Mesenchymal stem cell (in vitro differentiated cells and primary cell): Measurements from ENCODE around the gene MINK1.
A peak's percentile ranks its signal among the peaks of the same experiment; 100 is the strongest.
"Not testable (repeated sequence)": the region's sequence is repeated elsewhere in the genome, so short reads cannot be mapped to it uniquely, and the experiment has no call there.

Experiments used
- DNase-seq: peaks from one replicate; pipeline ENCODE4 v3.0.0-alpha.2; 2013
- H2AFZ ChIP-seq: one replicate; pipeline ENCODE4 v1.6.1; 2013; ENCODE audit warnings: low read depth, mild to moderate bottlenecking, control low read depth, inconsistent platforms, low read length, moderate library complexity
- H2AK5ac ChIP-seq: 2 replicates; pipeline ENCODE4 v1.6.1; 2013; ENCODE audit warnings: low read length, moderate library complexity, mild to moderate bottlenecking, inconsistent platforms; ENCODE audit not compliant: severe bottlenecking
- H2BK120ac ChIP-seq: one replicate; pipeline ENCODE4 v1.6.1; 2013; ENCODE audit warnings: low read depth, mild to moderate bottlenecking, inconsistent platforms, low read length, moderate library complexity
- H2BK12ac ChIP-seq, 2 experiments: one replicate each; pipeline ENCODE4 v1.6.1; 2013; ENCODE audit warnings: inconsistent platforms in 2 of 2, low read length in 2 of 2, mild to moderate bottlenecking in 2 of 2, moderate library complexity in 2 of 2, control low read depth in 1 of 2
- H2BK15ac ChIP-seq: one replicate; pipeline ENCODE4 v1.6.1; 2013; ENCODE audit warnings: mild to moderate bottlenecking, low read depth, inconsistent platforms; ENCODE audit not compliant: poor library complexity, severe bottlenecking
- H2BK5ac ChIP-seq: 2 replicates; pipeline ENCODE4 v1.6.1; 2013; ENCODE audit warnings: low read depth, mild to moderate bottlenecking, low read length, control low read depth, inconsistent platforms; ENCODE audit not compliant: poor library complexity, severe bottlenecking
- H3K14ac ChIP-seq, 2 experiments: one replicate each; pipeline ENCODE4 v1.6.1; 2013; ENCODE audit warnings: inconsistent platforms in 2 of 2, low read length in 2 of 2, control low read depth in 1 of 2, mild to moderate bottlenecking in 1 of 2, moderate library complexity in 1 of 2
- H3K18ac ChIP-seq, 2 experiments: one replicate each; pipeline ENCODE4 v1.6.1; 2013; ENCODE audit warnings: inconsistent platforms in 2 of 2, low read length in 2 of 2, control low read depth in 1 of 2, low read depth in 1 of 2, mild to moderate bottlenecking in 1 of 2
- H3K23ac ChIP-seq, 2 experiments: one replicate each; pipeline ENCODE4 v1.6.1; 2013; ENCODE audit warnings: inconsistent platforms in 2 of 2, low read length in 2 of 2, mild to moderate bottlenecking in 2 of 2, moderate library complexity in 2 of 2, control low read depth in 1 of 2
- H3K27ac ChIP-seq: 2 replicates; pipeline ENCODE4 v1.5.1; 2013; ENCODE audit warnings: mild to moderate bottlenecking, moderate library complexity, low read length, control low read depth, inconsistent platforms; ENCODE audit not compliant: poor library complexity, severe bottlenecking
- H3K27me3 ChIP-seq, 2 experiments: 2 replicates each; pipeline versions ENCODE4 v1.6.1 to v1.7.0; 2013; ENCODE audit warnings: low read length in 2 of 2, mild to moderate bottlenecking in 2 of 2, moderate library complexity in 2 of 2, control low read depth in 1 of 2, inconsistent platforms in 1 of 2; ENCODE audit not compliant: control insufficient read depth in 1 of 2, insufficient read depth in 1 of 2
- H3K36me3 ChIP-seq, 2 experiments: 2 replicates each; pipeline versions ENCODE4 v1.6.1 to v1.7.0; 2013; ENCODE audit warnings: low read length in 2 of 2, control low read depth in 1 of 2, inconsistent platforms in 1 of 2, low read depth in 1 of 2, mild to moderate bottlenecking in 1 of 2; ENCODE audit not compliant: insufficient read depth in 2 of 2, control insufficient read depth in 1 of 2
- H3K4ac ChIP-seq, 2 experiments: one replicate each; pipeline ENCODE4 v1.6.1; 2013; ENCODE audit warnings: inconsistent platforms in 2 of 2, low read length in 2 of 2, mild to moderate bottlenecking in 2 of 2, moderate library complexity in 2 of 2, control low read depth in 1 of 2, low read depth in 1 of 2
- H3K4me1 ChIP-seq: 2 replicates; pipeline ENCODE4 v1.6.1; 2013; ENCODE audit warnings: low read depth, low read length, control low read depth; ENCODE audit not compliant: control insufficient read depth, insufficient read depth
- H3K4me2 ChIP-seq: 2 replicates; pipeline ENCODE4 v1.6.1; 2013; ENCODE audit warnings: low read length, mild to moderate bottlenecking, inconsistent platforms; ENCODE audit not compliant: poor library complexity, severe bottlenecking
- H3K4me3 ChIP-seq, 2 experiments: 2 replicates each; pipeline versions ENCODE4 v1.5.1 to v1.7.0; 2013; ENCODE audit warnings: low read length in 2 of 2, mild to moderate bottlenecking in 2 of 2, control low read depth in 1 of 2, low read depth in 1 of 2; ENCODE audit not compliant: insufficient read depth in 1 of 2
- H3K79me1 ChIP-seq: replicated peaks from 2 replicates; pipeline ENCODE4 v1.6.1; 2013; ENCODE audit warnings: mild to moderate bottlenecking, control low read depth, low read length, inconsistent platforms; ENCODE audit not compliant: poor library complexity, severe bottlenecking
- H3K9ac ChIP-seq: 2 replicates; pipeline ENCODE4 v1.7.0; 2013; ENCODE audit warnings: mild to moderate bottlenecking, low read length, moderate library complexity
- H3K9me3 ChIP-seq: 2 replicates; pipeline ENCODE4 v1.7.0; 2013; ENCODE audit warnings: mild to moderate bottlenecking, low read length; ENCODE audit not compliant: control insufficient read depth
- H4K8ac ChIP-seq: one replicate; pipeline ENCODE4 v1.6.1; 2013; ENCODE audit warnings: inconsistent platforms, mild to moderate bottlenecking, low read length, moderate library complexity
- H4K91ac ChIP-seq: one replicate; pipeline ENCODE4 v1.6.1; 2013; ENCODE audit warnings: mild to moderate bottlenecking, low read length, inconsistent platforms
- WGBS: methylation state at CpG from one replicate; pipeline ENCODE4 v1.1.7; 2013; ENCODE audit warnings: mixed read lengths; 5-methylcytosine and 5-hydroxymethylcytosine counted together

The MINK1 gene

DNA sequence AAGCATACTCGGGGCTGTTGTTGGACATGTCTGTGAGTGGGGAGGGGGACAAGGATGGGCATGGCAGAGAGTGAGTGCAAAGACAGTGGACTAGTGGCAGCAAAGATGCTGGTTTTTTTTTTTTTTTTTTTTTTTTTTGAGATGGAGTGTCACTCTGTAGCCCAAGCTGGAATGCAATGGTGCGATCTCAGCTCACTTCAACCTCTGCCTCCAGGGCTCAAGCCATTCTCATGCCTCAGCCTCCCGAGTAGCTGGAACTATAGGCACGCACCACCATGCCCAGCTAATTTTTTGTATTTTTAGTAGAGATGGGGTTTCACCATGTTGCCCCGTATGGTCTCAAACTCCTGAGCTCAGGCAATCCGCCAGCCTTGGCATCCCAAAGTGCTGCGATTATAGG is 24.2 kb downstream of the MINK1 start:
- Histone ChIP-seq H3K14ac (peak overlapping the region in 1 of 2 experiments; percentile 5), H3K79me1 (peaks cover 37% of the 10 kb centered on the region), H3K4me1 (peaks cover 30% of the 10 kb centered on the region), H3K36me3 (peaks cover 14 to 25% of the 10 kb centered on the region in 2 experiments)
- not testable (repeated sequence) for H2BK120ac ChIP-seq, H3K4ac ChIP-seq, H2BK5ac ChIP-seq, H3K9ac ChIP-seq, H3K27ac ChIP-seq, H3K27me3 ChIP-seq, H3K4me3 ChIP-seq, H3K9me3 ChIP-seq, H2AK5ac ChIP-seq, DNase-seq, H2BK15ac ChIP-seq, H3K4me2 ChIP-seq, H4K8ac ChIP-seq, H3K23ac ChIP-seq, H2AFZ ChIP-seq, H4K91ac ChIP-seq, H2BK12ac ChIP-seq, H3K18ac ChIP-seq
- WGBS = 93% methylated on average over 4 of the region's 7 CpGs

DNA sequence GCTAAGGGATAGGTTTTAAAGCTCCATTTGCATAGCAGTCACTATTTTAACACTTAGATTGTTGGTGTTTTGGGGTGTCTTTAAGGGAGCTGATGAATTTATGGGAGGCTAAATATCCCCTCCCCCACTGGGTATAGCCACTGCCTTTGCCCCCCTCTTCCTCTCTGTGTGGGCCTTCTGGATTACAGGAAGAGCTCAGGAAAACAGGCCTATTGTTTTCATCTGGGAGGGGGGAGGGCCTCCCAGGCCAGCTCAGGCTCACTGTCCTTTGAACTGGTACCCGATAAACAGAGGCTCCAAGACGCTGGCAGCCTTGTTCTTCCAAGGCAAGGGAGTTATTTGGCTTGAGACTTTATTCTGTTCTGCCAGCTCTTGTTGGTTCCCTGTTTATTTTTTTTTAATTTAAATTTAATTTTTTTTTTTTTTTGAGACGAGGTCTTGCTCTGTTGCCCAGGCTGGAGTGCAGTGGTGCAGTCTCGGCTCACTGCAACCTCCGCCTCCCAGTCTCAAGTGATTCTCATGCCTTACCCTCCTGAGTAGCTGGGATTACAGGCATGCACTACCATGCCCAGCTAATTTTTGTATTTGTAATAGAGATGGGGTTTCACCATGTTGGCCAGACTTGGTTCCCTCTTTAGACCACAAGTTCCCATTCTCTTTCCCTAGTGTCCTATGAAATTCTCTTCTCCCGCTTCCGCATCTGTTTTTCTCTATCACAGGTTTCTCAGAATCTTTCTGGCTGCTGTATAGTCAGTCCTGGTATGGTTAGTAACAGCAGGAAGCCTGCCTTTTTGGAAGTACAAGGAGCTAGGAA is 25.1 kb downstream of the MINK1 start:
- WGBS = 32% methylated on average over 3 of the region's 7 CpGs

GRCh38 chr17:4858882-4859260 is 25.7 kb downstream of the MINK1 start:
- Histone ChIP-seq H3K14ac (no peak overlapping the region), H3K9me3 (no peaks in the 10 kb centered on the region), H2AFZ (no peak overlapping the region), H4K91ac (no peak overlapping the region), H3K27me3 (no peaks in the 10 kb centered on the region), H3K18ac (peak overlapping the region in 1 of 2 experiments; percentile 46), H3K36me3 (peaks cover 14 to 28% of the 10 kb centered on the region in 2 experiments), H4K8ac (no peak overlapping the region), H3K4me1 (peaks cover 18% of the 10 kb centered on the region), H3K27ac (peak overlapping the region; percentile 65), H3K79me1 (peaks cover 41% of the 10 kb centered on the region), H2AK5ac (peak overlapping the region; percentile 51), H2BK120ac (no peak overlapping the region), H2BK15ac (no peak overlapping the region), H3K23ac (no peak overlapping the region), H3K4me2 (no peak overlapping the region), H3K4ac (no peak overlapping the region), H3K4me3 (no peak overlapping the region), H2BK5ac (no peak overlapping the region), H2BK12ac (peak overlapping the region in 1 of 2 experiments; percentile 19), H3K9ac (no peak overlapping the region)
- DNase-seq = no peak
- 23% methylated on average over 5 of the region's 5 CpGs for WGBS

More for the DNA sequence above, 25.1 kb downstream of the MINK1 start:
- H4K91ac ChIP-seq = no peak overlapping the region
- no peak overlapping the region for H2BK15ac ChIP-seq
- no peak overlapping the region for H3K9ac ChIP-seq
- H3K4ac ChIP-seq = no peak overlapping the region
- no peak overlapping the region for H2BK5ac ChIP-seq
- H3K4me1 ChIP-seq = peaks cover 23% of the 10 kb centered on the region
- no peak overlapping the region for H2BK120ac ChIP-seq
- peak overlapping the region; percentile 51 for H2AK5ac ChIP-seq
- H2AFZ ChIP-seq = no peak overlapping the region
- H3K4me2 ChIP-seq = no peak overlapping the region
- no peak for DNase-seq
- H3K9me3 ChIP-seq = no peaks in the 10 kb centered on the region
- H3K36me3 ChIP-seq = peaks cover 14 to 28% of the 10 kb centered on the region in 2 experiments
- peak overlapping the region in 1 of 2 experiments; percentile 19 for H2BK12ac ChIP-seq
- peaks cover 44% of the 10 kb centered on the region for H3K79me1 ChIP-seq
- no peak overlapping the region for H3K23ac ChIP-seq
- H3K14ac ChIP-seq = no peak overlapping the region
- H3K4me3 ChIP-seq = no peak overlapping the region
- H3K18ac ChIP-seq = peak overlapping the region in 1 of 2 experiments; percentile 46
- H4K8ac ChIP-seq = no peak overlapping the region
- no peaks in the 10 kb centered on the region for H3K27me3 ChIP-seq
- peak overlapping the region; percentile 65 for H3K27ac ChIP-seq

DNA sequence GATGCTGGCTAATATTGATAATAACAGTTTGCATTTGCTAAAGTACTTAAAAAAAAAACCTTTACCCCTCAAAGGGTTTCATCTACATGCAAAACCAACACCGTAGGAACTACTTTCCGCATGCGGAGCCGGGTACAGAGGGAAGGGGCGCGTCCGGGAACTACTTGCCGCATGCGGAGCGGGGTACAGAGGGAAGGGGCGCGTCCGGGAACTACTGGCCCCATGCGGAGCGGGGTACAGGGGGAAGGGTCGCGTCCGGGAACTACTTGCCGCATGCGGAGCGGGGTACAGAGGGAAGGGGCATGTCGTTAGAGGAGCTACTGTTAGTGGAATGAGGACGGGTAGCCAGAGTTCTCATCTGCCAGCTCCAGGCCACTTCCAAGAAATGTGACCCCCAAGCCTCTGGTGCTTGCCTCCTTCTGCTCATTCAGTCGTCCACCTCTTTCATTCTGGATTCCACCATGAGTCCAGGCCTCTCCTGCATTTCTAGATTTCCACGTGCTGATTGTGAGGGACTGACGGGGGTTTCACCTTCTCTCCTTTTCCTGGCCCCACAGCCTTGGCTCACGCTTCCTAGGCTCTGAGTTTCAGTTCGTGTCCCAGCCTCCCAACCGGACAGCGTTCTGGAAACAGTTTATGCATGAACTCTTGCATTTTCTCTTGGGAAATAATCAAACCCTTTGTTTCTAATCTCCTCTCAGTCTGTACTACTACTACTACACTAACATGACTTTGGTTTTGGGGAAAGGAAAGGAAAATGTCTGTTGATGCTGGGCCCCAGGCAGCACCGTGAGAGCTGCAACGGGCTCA is 26.9 kb downstream of the MINK1 start:
- Histone ChIP-seq H3K9ac (peak overlapping the region; percentile 27), H4K91ac (no peak overlapping the region), H2AK5ac (no peak overlapping the region), H2BK15ac (no peak overlapping the region), H2BK120ac (no peak overlapping the region), H3K23ac (no peak overlapping the region), H3K4me3 (no peak overlapping the region), H2AFZ (no peak overlapping the region), H3K36me3 (peaks cover 11 to 28% of the 10 kb centered on the region in 2 experiments), H3K14ac (no peak overlapping the region), H2BK12ac (no peak overlapping the region), H3K27ac (no peak overlapping the region), H3K18ac (no peak overlapping the region), H3K27me3 (no peaks in the 10 kb centered on the region), H3K79me1 (peaks cover 36% of the 10 kb centered on the region), H3K4me2 (no peak overlapping the region), H3K4ac (no peak overlapping the region), H3K4me1 (peaks cover 13% of the 10 kb centered on the region), H3K9me3 (no peaks in the 10 kb centered on the region), H4K8ac (no peak overlapping the region), H2BK5ac (no peak overlapping the region)
- DNase-seq = no peak
- 83% methylated on average over 26 of the region's 32 CpGs for WGBS
